SK-N-SH (cell line): ENCODE measurements around the gene NIPAL1. TPM values are rescaled to one million over a fixed set of nuclear protein-coding genes. Genes with fewer than 3 reads are reported as not detected.

Experiments used
- CTCF ChIA-PET: fragments of 300-600, 350-600 bp; formaldehyde crosslinking; extraction: SDS; loops from one replicate; lab custom pipeline; 2021; lab: Yijun Ruan, JAX
- POLR2A ChIA-PET: fragments of 350-600 bp; sonication (Branson Sonifier 250); formaldehyde crosslinking; extraction: SDS; loops from one replicate; lab custom pipeline; 2020; ENCODE audit warnings: antibody characterized with exemption, inconsistent platforms; lab: Yijun Ruan, JAX
- DNase-seq: peaks from one replicate; pipeline ENCODE4 v3.0.0; 2012
- H2AFZ ChIP-seq: fragments of 200-600 bp; sonication (generic); 2 replicates; pipeline ENCODE4 v1.8.1; 2016; ENCODE audit warnings: antibody characterized with exemption, mild to moderate bottlenecking, low read depth
- H3F3A ChIP-seq: fragments of 200-600 bp; sonication (generic); replicated peaks from 2 replicates; pipeline ENCODE3; 2016; ENCODE audit warnings: antibody characterized with exemption, mild to moderate bottlenecking; ENCODE audit not compliant: insufficient read depth
- H3K27ac ChIP-seq, 2 experiments: fragments of 200-500 bp in 1 of 2; fragments of 200-600 bp in 1 of 2; sonication (Bioruptor generic) in 1 of 2; sonication (generic), shearing (Covaris generic) in 1 of 2; 2 replicates each; pipeline versions ENCODE4 v1.5.1 to v1.6.1; 2014 to 2016; ENCODE audit warnings: low read depth in 2 of 2, inconsistent platforms in 1 of 2, low read length in 1 of 2, mild to moderate bottlenecking in 1 of 2, mixed read lengths in 1 of 2
- H3K27me3 ChIP-seq: fragments of 200-600 bp; sonication (generic), shearing (Covaris generic); 2 replicates; pipeline ENCODE4 v1.6.1; 2016; ENCODE audit warnings: mixed run types; ENCODE audit not compliant: insufficient read depth
- H3K36me3 ChIP-seq, 2 experiments: fragments of 200-500 bp in 1 of 2; fragments of 200-600 bp in 1 of 2; sonication (Bioruptor generic) in 1 of 2; sonication (generic) in 1 of 2; replicated peaks in 1 of 2; 2 replicates each; pipeline versions ENCODE3 to v1.5.1; 2014 to 2016; ENCODE audit warnings: low read length in 1 of 2, mild to moderate bottlenecking in 1 of 2; ENCODE audit not compliant: insufficient read depth in 2 of 2, control insufficient read depth in 1 of 2
- H3K4me1 ChIP-seq, 2 experiments: fragments of 200-500 bp in 1 of 2; fragments of 200-600 bp in 1 of 2; sonication (Bioruptor generic) in 1 of 2; sonication (generic), shearing (Covaris generic) in 1 of 2; 2 replicates each; pipeline versions ENCODE4 v1.5.1 to v1.6.1; 2014 to 2016; ENCODE audit warnings: low read depth in 1 of 2, low read length in 1 of 2, mixed run types in 1 of 2; ENCODE audit not compliant: insufficient read depth in 2 of 2, control insufficient read depth in 1 of 2
- H3K4me2 ChIP-seq: fragments of 200-600 bp; sonication (generic), shearing (Covaris generic); 2 replicates; pipeline ENCODE4 v1.6.1; 2017; ENCODE audit warnings: mixed run types
- H3K4me3 ChIP-seq, 2 experiments: fragments of 200-500 bp in 1 of 2; fragments of 200-600 bp in 1 of 2; sonication (Bioruptor generic) in 1 of 2; sonication (generic), shearing (Covaris generic) in 1 of 2; 2 replicates each; pipeline versions ENCODE4 v1.5.1 to v1.8.1; 2014 to 2016; ENCODE audit warnings: low read depth in 2 of 2, inconsistent platforms in 1 of 2, low read length in 1 of 2, mild to moderate bottlenecking in 1 of 2, mixed read lengths in 1 of 2, moderate library complexity in 1 of 2
- H3K79me2 ChIP-seq: fragments of 200-600 bp; sonication (generic); 2 replicates; pipeline ENCODE4 v1.8.1; 2017; ENCODE audit warnings: mild to moderate bottlenecking; ENCODE audit not compliant: insufficient read depth
- H3K9ac ChIP-seq: fragments of 200-600 bp; sonication (generic); 2 replicates; pipeline ENCODE4 v1.6.1; 2017; ENCODE audit warnings: mixed run types
- H3K9me2 ChIP-seq: fragments of 200-600 bp; sonication (generic); 2 replicates; pipeline ENCODE4 v1.6.1; 2017; ENCODE audit warnings: mixed run types
- H3K9me3 ChIP-seq: fragments of 200-600 bp; sonication (generic); 2 replicates; pipeline ENCODE4 v1.6.1; 2017; ENCODE audit warnings: mixed run types, mild to moderate bottlenecking, moderate library complexity
- H4K20me1 ChIP-seq: fragments of 200-600 bp; sonication (generic); 2 replicates; pipeline ENCODE4 v1.6.1; 2017; ENCODE audit warnings: mild to moderate bottlenecking, mixed run types; ENCODE audit not compliant: insufficient read depth
- CHD2 ChIP-seq: fragments of 150-350 bp; IDR thresholded peaks from 2 replicates; pipeline ENCODE4 v1.6.1; 2018; ENCODE audit warnings: low read length; ENCODE audit not compliant: partially characterized antibody
- FOSL2 ChIP-seq: IDR thresholded peaks from 2 replicates; pipeline ENCODE4 v1.4.0; 2012; ENCODE audit warnings: low read depth, mild to moderate bottlenecking, moderate library complexity, borderline replicate concordance
- FOXJ3 ChIP-seq: sonication (generic); formaldehyde crosslinking; IDR thresholded peaks from 2 replicates; pipeline ENCODE4 v1.5.1; 2020; ENCODE audit warnings: mild to moderate bottlenecking, missing genetic modification reagents
- GABPA ChIP-seq: IDR thresholded peaks from 2 replicates; pipeline ENCODE4 v1.4.0; 2012; ENCODE audit warnings: low read depth, mild to moderate bottlenecking
- JUND ChIP-seq: IDR thresholded peaks from 2 replicates; pipeline ENCODE4 v1.4.0; 2012
- RCOR1 ChIP-seq: fragments of 150-350 bp; IDR thresholded peaks from 2 replicates; pipeline ENCODE4 v1.6.1; 2017; ENCODE audit warnings: antibody characterized with exemption, low read length
- RFX5 ChIP-seq: IDR thresholded peaks from 2 replicates; pipeline ENCODE4 v1.6.1; 2012; ENCODE audit warnings: mild to moderate bottlenecking, improper control_type of control experiment, low read length
- SMC3 ChIP-seq: IDR thresholded peaks from 2 replicates; pipeline ENCODE4 v1.6.1; 2012; ENCODE audit warnings: low read depth, low read length, improper control_type of control experiment
- WGBS: methylation state at CpG from one replicate; pipeline ENCODE4 v1.1.6; 2017; ENCODE audit warnings: low lambda C conversion rate; 5-methylcytosine and 5-hydroxymethylcytosine counted together
- polyA plus RNA-seq, 3 experiments: library from polyadenylated mRNA; depleted of rRNA; stranded (reverse); fragments of >200 nt; gene quantifications; 2 replicates each; pipeline ENCODE4 v1.2.3, GENCODE V29; 2012
- TF ChIP-seq, protein P1 (sequence below): IDR thresholded peaks from 2 replicates; pipeline ENCODE4 v1.4.0; 2012; ENCODE audit warnings: low read depth
- TF ChIP-seq, protein P2 (sequence below): fragments of 150-350 bp; IDR thresholded peaks from 2 replicates; pipeline ENCODE4 v1.6.1; 2017; ENCODE audit warnings: antibody characterized with exemption, low read length, low read depth, borderline replicate concordance
- TF ChIP-seq, protein P3 (sequence below): IDR thresholded peaks from 2 replicates; pipeline ENCODE4; 2012

The NIPAL1 gene
- polyA plus RNA-seq, 1 of the 3 experiments (the other 2 are of a cell fraction) = 1.8 TPM

DNA sequence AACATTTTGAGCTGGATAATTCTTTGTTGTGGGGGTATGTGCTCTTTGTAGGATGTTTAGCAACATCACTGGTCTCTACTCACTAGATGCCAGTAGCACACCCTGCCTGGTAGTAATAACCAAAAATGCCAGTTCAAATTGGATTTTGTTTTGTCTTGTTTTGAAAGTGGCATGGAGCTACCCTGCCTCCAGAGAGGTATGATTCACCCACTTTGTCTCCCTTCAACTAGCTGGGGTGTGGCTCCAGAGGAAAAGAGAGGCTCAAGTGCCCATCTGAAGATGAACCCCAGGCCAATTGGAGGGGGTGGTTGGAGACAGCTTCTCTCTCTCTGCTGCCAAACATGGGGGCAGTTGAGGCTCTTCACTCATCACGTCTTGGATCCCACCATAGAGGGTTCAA lies 34.5 kb downstream of the NIPAL1 start:
- Histone ChIP-seq H4K20me1 (no peaks in the 10 kb centered on the region), H3K4me2 (no peak overlapping the region), H3K9me2 (no peaks in the 10 kb centered on the region), H3K9me3 (no peaks in the 10 kb centered on the region), H3K4me1 (peaks cover 0 to 8% of the 10 kb centered on the region in 2 experiments; a peak in 1 of 4 replicates), H3K79me2 (no peaks in the 10 kb centered on the region), H3K27ac (no peak overlapping the region), H3K36me3 (no peaks in the 10 kb centered on the region)
- POLR2A ChIA-PET = no interaction called here
- CTCF ChIA-PET = interaction anchor here (0.8 to 3.1 kb wide), 3 partner anchors 10 to 35 kb away, joined by 3 to 11 read pairs (median 3); partner anchors contain the start of gene CNGA1
- TF ChIP-seq, protein P1, sequence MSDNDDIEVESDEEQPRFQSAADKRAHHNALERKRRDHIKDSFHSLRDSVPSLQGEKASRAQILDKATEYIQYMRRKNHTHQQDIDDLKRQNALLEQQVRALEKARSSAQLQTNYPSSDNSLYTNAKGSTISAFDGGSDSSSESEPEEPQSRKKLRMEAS = no peak
- TF ChIP-seq, protein P2, sequence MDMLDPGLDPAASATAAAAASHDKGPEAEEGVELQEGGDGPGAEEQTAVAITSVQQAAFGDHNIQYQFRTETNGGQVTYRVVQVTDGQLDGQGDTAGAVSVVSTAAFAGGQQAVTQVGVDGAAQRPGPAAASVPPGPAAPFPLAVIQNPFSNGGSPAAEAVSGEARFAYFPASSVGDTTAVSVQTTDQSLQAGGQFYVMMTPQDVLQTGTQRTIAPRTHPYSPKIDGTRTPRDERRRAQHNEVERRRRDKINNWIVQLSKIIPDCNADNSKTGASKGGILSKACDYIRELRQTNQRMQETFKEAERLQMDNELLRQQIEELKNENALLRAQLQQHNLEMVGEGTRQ = no peak
- no peak for TF ChIP-seq SMC3
- TF ChIP-seq GABPA = no peak
- no peak for TF ChIP-seq JUND
- TF ChIP-seq FOXJ3 (CRISPR knock-in tag) = no peak
- TF ChIP-seq CHD2 = no peak
- no peak for TF ChIP-seq FOSL2
- TF ChIP-seq RCOR1 = no peak
- TF ChIP-seq, all 33 proteins: peak for 0
- H3K4me3 ChIP-seq = no peak overlapping the region
- WGBS = 50% methylated on average over 1 of the region's 1 CpG
- no peaks in the 10 kb centered on the region for H3F3A ChIP-seq
- no peak for DNase-seq
- no peak overlapping the region for H2AFZ ChIP-seq
- no peaks in the 10 kb centered on the region for H3K27me3 ChIP-seq
- H3K9ac ChIP-seq = no peak overlapping the region

DNA sequence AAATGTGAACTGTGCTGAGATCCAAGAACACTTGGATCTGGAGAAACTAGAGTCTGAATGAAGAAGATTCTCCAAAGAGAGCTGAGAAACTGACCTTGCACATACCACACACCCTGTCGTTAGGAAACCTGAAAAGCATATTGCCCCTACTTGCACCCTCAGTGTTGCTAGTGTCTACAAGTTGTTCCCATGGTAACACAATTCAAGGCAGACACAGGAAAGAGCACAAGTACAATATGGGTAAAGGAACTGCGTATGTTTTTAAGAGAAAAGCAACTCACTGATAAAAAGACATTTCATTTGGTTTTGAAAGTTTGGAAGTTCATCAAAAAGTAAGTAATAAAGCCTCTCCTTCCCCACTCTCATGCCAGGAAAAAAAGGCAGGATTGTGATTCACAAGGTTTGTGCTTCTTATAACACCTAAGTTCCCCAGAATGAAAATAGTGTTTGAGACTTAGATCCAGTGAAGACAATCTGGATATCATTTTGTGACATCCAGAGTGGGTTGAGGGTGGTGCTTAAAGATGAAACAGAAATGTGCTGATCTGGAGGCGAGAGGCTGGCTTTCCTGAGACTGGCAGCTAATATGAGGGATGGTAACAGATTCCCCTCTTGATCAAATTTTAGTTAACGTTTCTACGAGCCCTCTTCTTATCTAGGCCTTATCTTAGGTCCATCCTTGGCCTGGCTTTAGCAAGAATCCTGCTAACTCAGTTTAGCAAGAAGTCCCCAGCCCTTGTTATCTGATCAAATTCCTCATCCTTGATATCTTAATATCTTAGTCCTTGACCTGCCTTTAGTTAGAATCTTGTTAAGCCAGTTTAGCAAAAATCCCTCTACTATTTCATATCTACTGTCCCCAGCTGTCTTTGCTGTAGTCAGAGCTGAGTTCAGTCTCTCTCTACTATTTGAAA lies 42.3 kb downstream of the NIPAL1 start:
- WGBS = 41% methylated on average over 5 of the region's 5 CpGs
- CTCF ChIA-PET = interaction anchor here (1.0 kb wide), 1 partner anchor 55 kb away, joined by 3 read pairs; no protein-coding TSS in a partner anchor
- no peaks in the 10 kb centered on the region for H3K9me3 ChIP-seq
- no peak overlapping the region for H3K4me2 ChIP-seq
- H3K9me2 ChIP-seq = no peaks in the 10 kb centered on the region
- no peak overlapping the region for H3K9ac ChIP-seq
- H3K79me2 ChIP-seq = no peaks in the 10 kb centered on the region
- H3F3A ChIP-seq = no peaks in the 10 kb centered on the region
- no peak for DNase-seq
- no peaks in the 10 kb centered on the region for H3K4me1 ChIP-seq
- TF ChIP-seq RFX5 (no peak), SMC3 (no peak)
- TF ChIP-seq, protein P3, sequence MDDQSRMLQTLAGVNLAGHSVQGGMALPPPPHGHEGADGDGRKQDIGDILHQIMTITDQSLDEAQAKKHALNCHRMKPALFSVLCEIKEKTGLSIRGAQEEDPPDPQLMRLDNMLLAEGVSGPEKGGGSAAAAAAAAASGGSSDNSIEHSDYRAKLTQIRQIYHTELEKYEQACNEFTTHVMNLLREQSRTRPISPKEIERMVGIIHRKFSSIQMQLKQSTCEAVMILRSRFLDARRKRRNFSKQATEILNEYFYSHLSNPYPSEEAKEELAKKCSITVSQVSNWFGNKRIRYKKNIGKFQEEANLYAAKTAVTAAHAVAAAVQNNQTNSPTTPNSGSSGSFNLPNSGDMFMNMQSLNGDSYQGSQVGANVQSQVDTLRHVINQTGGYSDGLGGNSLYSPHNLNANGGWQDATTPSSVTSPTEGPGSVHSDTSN = no peak
- TF ChIP-seq, all 33 proteins: peak for 0
- no peak overlapping the region for H3K27ac ChIP-seq
- H3K36me3 ChIP-seq = no peaks in the 10 kb centered on the region
- POLR2A ChIA-PET = no interaction called here
- H2AFZ ChIP-seq = no peak overlapping the region
- no peaks in the 10 kb centered on the region for H3K27me3 ChIP-seq
- no peak overlapping the region for H3K4me3 ChIP-seq
- no peaks in the 10 kb centered on the region for H4K20me1 ChIP-seq
